Stimulated activated CD8-positive, alpha-beta memory T cell treated with anti-CD3 and anti-CD28 coated beads, Interleukin-4, amount 100 ng/mL, for 1 hour (primary cell): ENCODE data around the gene RNF224.
"Not testable (repeated sequence)": the region's sequence is repeated elsewhere in the genome, so short reads cannot be mapped to it uniquely, and the experiment has no call there.

Experiments used
- DNase-seq, 2 donors: peaks; one replicate each; pipeline ENCODE4 v3.0.0-alpha.2; 2020; ENCODE audit warnings: low read depth in 2 of 2, low spot score in 1 of 2

The RNF224 gene

DNA sequence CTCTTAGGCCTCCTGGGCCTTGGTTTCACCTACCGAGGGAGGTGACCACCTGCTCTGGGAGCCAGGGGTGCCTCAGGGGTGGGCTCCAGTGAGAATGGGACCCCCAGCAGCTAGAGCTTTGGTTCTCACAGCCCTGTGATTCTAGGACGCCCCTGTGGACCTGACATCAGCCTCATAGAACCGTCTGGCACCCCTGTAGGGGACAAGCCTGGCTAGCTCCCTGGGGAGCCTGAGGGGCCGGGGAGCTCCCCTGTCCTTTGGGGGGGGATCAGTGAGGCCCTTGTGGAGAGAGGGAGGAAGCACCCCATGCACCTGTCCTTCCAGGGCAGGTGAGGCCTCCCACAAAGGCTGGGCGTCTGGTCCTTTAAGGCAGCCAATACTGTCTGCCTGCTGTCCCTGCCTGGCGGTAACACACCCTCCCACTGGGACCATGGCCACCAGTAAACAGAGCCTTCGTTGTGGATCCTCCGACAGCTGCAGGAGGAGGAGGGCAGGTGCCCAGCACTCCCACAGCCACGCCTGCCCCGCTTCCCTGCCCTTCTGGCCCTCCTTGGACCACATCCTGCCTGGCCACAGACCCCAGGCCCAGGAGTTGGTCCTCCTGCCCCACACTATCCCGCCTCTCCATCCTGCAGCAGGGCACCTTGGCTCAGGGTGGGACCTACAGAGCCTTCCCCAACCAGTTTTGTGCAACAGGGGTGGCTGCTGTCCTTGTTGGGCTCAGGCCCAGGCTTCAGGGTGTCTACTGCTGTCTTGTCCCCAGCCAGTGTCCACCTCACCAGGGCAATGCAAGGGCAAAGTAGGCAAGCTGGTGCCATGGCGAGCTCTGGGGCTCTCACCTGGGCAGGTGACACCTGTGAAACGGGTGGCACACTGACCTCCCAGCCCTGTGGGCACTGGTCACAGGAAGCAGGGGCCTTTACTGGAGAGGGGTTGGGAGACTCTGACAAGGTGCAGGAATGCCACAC is 10.7 kb downstream of the RNF224 start:
- no peak for DNase-seq

DNA sequence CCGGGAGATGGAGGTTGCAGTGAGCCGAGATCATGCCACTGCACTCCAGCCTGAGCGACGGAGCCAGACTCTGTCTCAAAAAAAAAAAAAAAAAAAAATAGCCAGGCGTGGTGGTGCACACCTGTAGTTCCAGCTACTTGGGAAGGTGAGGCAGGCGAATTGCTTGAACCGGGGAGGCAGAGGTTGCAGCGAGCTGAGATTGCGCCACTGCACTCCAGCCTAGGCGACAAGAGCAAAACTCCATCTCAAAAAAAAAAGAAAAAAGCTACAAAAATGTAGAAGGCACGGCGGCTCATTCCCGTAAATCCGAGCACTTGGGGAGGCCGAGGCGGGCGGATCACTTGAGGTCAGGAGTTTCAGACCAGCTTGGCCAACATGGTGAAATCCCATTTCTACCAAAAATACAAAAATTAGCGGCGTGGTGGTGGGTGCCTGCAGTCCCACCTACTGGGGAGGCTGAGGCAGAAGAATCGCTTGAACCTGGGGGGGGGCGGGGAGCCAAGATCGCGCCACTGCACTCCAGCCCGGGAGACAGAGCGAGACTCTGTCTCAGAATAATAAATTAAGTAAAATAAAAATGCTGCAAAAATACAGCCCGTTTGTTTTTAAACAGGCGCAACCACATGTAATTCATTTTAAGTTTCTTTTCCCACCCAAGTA is 12.4 kb downstream of the RNF224 start:
- not testable (repeated sequence) for DNase-seq

DNA sequence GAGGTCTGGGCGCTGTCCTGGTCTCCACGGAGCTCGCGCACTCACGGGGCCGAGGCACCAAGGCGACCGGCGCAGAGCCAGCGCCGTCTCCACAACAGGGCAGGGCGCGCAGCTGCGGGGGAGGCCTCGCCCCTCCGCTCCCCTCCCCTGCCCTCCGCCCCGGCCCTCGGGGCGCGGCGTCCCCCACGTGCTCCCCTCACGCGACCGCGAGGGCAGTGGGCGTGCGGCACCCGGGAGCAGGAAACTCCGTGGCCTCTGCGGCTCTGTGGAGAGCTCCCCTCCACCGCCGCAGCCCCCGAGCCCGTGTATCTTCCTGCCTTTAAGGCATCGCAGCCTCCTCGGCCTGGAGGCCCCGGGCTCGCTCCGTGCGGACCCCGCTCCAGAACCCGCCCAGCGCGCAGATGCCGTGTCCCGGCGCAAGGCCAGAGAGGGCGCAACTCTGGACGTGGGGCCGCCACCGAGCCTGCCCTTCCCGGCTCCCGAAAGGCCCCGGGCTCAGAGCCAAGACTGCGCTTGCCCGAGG is 13.1 kb downstream of the RNF224 start:
- peak in 1 of 2 donors; percentile 33 for DNase-seq

DNA sequence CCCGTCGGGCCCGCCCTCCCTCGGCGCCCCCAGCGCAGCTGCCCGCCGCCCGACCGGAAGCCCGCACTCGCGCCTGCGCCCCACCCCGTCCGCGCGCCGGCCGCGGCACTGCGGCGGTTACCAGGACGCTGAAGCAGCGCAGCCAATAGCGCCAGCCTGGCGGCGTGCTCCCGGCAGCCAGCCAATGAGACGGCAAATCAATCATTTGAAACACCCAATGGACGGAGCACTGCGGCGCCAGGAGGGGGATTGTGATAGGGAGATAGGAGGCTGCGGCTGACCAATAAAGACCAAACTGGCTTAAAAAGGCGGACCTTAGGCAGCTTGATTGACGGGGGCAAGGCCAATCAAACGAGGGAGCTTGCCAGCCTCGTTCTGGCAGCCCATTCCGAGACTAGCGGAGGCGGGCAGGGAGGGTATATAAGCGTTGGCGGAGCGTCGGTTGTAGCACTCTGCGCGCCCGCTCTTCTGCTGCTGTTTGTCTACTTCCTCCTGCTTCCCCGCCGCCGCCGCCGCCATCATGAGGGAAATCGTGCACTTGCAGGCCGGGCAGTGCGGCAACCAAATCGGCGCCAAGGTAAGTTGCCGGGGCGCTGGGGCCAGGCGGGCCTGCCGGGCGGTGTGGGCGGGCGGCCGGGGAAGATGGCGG is 13.7 kb downstream of the RNF224 start, which contains the start of gene TUBB4B:
Gene TUBB4B, plus strand, starts transcription at position 447 of the 649 bp plus-strand sequence. Its CDS starts 74 bp downstream, at position 521.
- DNase-seq: peak; percentile 94 to 95

DNA sequence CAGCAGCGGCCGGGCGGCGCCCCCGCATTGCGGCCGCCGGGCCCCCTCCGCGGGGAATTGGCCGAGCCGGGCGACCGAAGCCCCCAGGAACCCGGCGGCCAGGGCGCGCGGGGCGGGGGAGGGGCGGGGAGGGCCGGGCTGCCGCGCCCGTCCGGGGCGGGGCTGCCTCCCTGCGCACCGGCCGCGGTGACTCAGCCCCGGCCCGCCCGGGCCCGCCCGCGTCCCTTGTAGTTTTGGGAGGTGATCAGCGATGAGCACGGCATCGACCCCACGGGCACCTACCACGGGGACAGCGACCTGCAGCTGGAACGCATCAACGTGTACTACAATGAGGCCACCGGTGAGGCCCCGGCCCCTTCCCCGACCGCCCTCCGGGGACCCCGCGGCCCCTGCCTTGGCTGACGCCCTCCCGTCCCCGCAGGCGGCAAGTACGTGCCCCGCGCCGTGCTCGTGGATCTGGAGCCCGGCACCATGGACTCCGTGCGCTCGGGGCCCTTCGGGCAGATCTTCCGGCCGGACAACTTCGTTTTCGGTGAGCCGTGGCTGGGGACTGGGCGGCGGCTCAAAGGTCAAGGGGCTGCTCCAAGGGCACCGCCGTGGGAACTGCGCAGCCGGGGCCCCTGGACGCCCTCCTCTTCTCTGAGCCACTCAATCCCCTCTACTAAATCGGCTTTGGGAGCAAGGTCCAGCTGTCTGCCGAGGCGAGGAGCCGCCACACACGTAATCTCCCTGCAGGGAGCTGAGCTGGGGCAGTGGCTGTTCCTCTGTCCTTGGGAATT is 14.4 kb downstream of the RNF224 start:
- DNase-seq: peak in 1 of 2 donors; percentile 57

DNA sequence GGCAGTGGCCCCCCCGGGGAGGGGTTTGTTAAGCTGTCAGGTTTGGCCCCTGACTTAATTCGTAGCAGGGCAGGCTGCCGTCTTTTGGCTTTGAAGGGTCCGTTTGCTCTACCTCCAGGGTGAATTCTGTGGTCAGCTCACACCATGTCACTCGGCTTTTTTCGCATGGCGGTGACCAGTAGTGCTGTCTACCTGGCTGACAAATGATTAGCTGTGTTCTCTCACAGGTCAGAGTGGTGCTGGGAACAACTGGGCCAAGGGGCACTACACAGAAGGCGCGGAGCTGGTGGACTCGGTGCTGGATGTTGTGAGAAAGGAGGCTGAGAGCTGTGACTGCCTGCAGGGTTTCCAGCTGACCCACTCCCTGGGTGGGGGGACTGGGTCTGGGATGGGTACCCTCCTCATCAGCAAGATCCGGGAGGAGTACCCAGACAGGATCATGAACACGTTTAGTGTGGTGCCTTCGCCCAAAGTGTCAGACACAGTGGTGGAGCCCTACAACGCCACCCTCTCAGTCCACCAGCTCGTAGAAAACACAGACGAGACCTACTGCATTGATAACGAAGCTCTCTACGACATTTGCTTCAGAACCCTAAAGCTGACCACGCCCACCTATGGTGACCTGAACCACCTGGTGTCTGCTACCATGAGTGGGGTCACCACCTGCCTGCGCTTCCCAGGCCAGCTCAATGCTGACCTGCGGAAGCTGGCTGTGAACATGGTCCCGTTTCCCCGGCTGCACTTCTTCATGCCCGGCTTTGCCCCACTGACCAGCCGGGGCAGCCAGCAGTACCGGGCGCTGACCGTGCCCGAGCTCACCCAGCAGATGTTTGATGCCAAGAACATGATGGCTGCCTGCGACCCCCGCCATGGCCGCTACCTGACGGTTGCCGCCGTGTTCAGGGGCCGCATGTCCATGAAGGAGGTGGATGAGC is 15.2 kb downstream of the RNF224 start:
- DNase-seq: no peak

DNA sequence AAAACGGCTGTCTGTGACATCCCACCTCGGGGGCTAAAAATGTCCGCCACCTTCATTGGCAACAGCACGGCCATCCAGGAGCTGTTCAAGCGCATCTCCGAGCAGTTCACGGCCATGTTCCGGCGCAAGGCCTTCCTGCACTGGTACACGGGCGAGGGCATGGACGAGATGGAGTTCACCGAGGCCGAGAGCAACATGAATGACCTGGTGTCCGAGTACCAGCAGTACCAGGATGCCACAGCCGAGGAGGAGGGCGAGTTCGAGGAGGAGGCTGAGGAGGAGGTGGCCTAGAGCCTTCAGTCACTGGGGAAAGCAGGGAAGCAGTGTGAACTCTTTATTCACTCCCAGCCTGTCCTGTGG is 15.9 kb downstream of the RNF224 start:
- not testable (repeated sequence) for DNase-seq

DNA sequence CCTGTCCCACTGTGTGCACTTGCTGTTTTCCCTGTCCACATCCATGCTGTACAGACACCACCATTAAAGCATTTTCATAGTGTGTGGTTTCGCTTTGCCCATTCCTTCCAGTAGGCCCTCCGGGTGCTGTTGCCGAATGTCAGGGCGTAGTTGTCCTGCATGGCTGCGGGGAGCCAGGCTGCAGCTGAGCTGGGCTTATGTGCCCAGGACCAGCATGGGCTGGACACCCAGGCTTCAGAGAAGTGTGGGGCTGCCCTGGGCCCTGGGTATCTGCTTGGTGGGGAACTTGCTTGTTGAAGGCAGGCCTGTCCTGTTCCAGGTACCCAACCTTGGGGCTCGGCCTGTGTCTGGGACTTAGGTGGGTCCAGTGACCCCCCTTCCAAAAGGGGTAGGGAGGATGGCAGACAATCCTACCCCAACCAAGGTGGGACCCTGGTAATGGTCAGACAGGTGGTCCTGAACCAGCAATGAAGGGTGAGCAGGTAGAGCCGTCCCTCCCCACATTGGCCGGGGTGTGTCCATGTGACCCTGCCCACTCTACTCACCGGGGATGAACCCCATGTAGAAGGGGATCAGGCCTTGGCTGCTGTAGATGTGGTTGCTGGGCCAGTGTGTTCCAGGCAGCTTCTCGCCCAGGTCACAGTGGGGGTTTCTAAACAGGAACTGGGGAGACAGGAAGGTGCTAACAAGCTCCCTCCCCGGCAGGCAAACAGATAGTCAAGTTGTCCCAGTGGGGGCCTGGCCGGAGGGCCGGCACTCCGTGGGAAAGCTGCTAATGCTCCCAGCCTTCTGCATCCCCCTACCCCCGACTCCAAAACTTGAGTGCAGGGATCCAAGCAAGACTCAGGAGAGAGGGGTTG is 16.6 kb downstream of the RNF224 start:
- DNase-seq: no peak

DNA sequence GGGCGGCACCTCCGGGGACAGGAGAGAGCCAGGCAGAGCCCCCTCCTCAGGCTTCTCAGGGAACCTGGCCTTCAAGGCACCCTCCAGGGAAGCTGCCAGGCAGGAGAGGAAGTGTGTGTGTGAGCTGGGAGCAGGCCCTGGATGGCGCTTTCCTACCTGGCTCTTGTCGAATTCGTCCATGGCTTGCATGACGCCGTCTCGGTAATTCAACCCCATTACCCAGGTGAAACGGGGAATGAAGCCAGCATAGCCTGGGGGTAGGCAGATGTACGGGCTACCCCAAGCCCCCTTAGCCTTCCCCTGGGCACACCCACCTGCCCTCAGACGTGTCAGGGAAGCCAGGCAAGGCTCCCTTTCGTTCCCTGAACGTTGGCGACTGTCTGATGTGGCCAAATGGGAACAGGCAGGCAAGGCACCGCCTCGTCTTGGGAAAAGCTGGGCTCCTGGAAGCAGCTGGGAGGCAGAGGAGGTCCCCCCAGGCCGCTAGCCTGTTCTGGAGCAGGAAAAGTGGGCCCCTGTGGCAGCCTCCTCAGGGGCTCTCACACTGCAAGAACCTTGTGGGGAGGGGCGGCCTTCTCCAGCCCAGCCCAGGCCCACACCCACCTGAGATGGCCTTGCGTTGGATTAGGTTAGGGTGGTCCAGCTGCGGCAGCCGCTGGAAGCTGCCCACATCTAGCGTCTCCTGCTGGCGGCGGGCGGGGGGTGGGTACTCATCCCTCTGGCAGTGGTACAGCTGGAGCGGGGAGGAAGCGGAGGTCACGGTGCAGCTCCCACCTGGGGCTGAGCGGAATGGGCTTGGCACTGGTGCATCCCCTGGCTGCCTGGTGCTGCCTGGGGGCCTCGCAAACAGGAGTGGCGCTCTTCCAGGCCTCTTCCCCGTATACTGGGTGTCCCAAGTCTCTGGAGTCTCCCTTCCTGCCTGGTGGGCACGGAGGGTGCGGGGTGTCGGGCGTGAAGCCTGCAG is 17.5 kb downstream of the RNF224 start:
- no peak for DNase-seq

DNA sequence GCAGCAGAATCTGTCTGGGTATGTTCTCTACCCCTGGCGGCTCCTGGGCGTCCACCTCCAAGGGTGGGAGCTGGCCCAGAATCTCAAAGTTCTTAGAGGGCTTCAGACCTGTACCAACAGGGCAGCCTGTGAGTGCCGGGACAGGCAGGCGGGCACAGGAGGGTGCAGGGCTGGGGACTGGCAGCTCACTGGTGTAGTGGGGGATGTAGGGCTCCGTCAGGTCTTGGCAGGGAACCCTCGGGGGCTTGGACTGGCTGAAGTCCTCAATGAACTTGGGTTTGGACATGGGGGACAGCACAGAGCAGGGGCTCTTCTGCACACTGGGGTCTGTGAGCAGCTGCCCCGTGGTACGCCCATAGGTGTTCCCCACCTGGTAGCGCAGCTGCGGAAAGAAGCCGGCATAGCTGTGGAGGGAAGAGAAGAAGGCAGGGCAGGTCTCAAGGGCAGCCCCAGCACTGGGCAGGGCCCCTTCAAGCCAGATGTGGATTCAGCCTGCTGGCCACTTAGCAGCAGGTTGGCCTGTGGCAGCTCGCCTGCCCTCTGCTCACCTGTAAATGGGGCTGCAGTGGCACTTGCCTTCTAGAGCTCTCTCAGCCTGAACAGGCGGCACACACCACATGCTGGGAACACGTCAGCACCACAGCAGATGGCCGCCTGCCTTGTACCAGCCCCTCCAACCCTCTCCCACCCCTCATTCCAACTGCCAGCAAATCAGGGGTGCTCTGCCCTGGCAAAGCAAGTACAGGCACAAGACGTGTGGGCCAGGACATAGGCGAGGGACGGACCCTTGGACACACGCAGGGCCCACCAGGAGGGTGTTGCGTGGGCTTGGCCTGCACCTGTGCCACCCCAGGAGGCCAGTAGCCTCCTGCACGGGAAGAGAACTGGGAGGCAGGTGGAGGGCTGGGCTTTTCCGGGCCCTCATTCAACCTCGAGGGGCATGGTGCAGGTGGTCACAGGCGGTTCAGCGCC is 18.4 kb downstream of the RNF224 start:
- DNase-seq: no peak

DNA sequence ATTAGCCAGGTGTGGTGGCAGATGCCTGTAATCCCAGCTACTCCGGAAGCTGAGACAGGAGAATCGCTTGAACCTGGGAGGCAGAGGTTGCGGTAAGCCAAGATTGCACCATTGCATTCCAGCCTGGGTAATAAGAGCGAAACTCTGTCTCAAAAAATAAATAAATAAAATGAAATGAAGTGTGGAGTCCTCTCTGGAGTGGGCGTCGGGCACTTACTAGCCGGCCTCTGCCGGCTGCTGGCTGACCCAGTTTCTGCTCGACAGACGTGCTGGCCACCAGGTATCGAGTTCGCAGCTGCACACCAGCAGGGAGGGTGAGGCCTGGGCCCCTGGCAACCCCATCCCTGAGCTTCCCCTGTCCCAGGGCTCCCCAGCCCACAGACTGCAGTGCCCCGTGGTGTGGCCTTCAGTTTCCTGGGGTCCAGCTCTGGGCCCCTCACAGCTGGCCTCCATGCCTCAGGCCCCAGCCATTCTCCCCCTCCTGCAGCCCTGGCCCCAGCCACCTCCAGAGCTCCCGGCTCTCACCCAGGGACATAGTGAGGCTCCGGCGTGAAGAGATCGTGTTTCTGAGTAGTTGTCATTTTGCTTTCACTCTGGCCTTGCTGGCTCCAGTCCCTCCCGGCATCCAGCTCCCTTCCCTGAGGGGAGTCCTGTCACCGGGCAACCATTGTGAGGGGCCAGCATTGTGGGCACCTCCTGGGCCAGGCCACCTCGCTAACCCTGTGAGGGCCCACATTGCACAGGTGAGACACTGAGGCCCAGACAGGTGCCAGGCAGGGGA is 20.0 kb downstream of the RNF224 start:
- DNase-seq: no peak

DNA sequence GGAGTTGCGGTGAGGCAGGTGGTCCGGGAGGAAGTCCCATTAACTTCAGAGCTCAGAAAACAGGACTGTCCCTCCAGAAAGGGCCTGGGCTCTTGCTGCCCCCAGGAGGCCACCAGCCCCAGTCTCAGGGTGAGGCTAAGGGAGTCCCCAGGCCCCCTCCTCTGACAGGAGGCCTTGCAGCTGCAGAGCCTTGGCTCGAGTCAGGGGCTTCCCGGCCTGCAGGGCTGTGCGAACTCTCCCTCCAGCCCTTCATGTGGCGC is 20.5 kb downstream of the RNF224 start:
- DNase-seq: no peak

DNA sequence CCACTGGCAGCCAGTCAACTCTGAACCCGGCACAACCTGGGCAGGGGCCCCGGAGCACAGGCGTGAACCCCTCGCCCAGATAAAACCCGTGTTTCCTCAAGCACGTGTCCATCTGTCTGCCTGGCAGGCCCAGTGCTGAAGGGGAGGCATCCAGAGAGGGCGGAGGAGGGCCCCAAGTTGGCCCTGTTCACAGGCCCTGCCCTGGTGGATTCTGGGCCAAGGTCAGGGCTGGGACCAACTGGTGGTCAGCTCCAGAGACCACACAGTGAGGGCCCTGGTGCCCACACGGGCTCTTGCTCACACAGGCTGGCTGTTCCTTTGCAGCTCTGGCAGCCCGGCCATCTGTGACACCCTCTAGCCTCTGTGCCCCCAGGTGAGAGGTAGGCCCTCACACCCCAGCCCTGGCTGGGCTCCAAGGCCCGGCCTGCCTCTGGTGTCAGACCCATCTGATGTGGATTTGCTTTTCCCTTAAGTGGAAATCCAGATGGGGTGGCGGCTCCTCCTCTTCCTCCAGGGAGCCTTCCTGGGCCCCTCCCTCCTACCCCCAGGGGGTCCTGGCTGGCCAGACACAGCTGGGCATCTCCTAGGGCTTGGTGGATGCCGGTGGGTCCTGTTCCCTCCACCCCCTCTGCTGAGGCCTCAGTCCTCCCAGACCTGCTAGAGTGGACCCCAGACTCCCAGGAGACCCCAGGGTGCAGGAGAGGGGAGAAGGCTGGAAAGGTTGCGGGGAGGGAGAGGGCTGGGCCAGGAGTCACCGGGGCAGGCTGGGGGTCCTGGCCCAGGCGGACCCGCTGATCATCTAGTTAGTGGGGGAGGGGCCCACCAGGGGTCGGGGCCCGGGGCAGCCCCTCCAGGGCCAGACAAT is 23.3 kb downstream of the RNF224 start:
- no peak for DNase-seq

DNA sequence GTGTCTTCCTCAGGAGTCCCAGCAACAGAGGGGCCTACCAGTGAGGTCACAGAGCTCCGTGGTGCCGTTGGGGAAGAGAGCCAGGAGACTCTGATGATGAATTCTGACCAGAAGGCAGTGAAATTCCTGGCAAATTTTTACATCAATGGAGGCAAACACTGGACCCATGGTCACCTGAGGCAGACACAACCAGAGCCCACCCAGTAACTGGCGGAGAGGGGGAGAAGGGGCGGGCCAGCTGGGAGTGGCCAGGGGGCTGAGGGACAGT is 23.8 kb downstream of the RNF224 start, which contains the start of gene STPG3:
Gene STPG3, plus strand, starts transcription at position 93 of the 268 bp plus-strand sequence. Its CDS starts 1 bp downstream, at position 94.
- no peak for DNase-seq
